NCI-H146 treated with DMSO at 0.1 percent for 48 hours (cell line): Measurements from ENCODE around the gene OR2B3.
"Not testable (repeated sequence)": the region's sequence is repeated elsewhere in the genome, so short reads cannot be mapped to it uniquely, and the experiment has no call there.

Experiments used
- DNase-seq: peaks from one replicate; lab custom pipeline; 2025; ENCODE audit not compliant: unreplicated experiment; lab: John Stamatoyannopoulos, UW

The OR2B3 gene

GRCh38 chr6:29087213-29087612 lies at the start of gene OR2B3:
Gene OR2B3 (minus strand): TSS chr6:29087313. CDS start chr6:29087248, 65 bp downstream.
- DNase-seq: no peak

DNA sequence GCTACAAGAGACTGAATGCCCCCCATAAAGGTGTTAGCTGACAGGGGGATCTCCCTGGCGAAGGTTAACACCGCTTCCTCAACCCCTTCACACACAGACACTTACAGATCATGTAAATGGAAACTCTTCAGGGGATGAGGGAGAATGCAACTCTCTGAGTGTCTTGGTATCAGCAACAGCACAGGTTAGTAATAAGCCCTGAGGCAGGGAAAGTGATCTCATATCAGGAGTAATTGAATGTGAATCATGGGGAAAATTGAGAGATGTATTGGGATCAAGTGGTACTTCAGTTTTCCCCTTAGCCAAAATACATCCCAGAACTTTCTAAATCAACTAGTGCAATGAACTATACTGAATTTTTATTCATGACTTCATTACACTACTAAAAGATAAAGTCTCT lies 44.6 kb upstream of the OR2B3 start:
- no peak for DNase-seq

GRCh38 chr6:29130644-29131043 lies 43.5 kb upstream of the OR2B3 start:
- DNase-seq: no peak

- DNase-seq: no peak
Observed at GRCh38 chr6:29129326-29130012, 42.4 kb upstream of the OR2B3 start.

DNA sequence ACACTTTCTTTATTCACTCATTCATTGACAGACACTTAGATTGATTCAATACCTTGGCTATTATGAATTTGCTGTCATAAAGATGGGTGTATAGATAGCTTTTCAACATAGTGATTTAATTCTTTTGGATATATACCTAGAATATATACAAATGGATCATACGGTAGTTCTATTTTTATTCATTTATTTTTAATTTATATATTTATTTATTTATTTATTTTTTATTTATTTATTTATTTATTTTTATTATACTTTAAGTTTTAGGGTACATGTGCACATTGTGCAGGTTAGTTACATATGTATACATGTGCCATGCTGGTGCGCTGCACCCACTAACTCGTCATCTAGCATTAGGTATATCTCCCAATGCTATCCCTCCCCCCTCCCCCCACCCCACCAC lies 27.9 kb upstream of the OR2B3 start:
- DNase-seq: not testable (repeated sequence)

GRCh38 chr6:29112135-29112534 lies 25.0 kb upstream of the OR2B3 start:
- DNase-seq: no peak

GRCh38 chr6:29107758-29108157 lies 20.6 kb upstream of the OR2B3 start, which contains the start of gene OR2J3:
Gene OR2J3 (plus strand): TSS chr6:29108058. CDS start chr6:29111891, 3,833 bp downstream.
- DNase-seq: no peak

DNA sequence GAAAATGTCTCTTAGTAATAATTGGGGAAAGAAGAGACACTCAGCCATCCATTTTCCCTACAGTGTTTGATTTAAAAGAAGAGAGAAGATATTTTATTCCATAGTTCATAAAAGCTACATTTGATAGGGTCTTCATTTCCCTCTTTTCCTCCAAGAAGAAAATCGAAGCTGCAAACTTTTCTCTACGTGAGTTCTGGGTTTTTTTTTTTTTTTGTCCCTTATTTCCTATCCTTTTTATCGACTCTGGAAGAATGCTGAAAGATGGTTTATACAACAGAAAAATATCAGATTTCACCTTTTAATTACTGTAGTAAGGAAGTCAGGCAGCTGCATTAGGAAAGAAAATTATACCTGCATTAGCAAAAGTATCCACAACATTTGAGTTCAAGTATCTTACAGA lies 12.1 kb upstream of the OR2B3 start, which contains the start of gene OR2J1:
Gene OR2J1 (plus strand): TSS at position 301 of the 400 bp plus-strand sequence. CDS start 1,453 bp downstream, outside the sequence.
- no peak for DNase-seq

GRCh38 chr6:29097803-29098202 lies 10.7 kb upstream of the OR2B3 start:
- DNase-seq: no peak

DNA sequence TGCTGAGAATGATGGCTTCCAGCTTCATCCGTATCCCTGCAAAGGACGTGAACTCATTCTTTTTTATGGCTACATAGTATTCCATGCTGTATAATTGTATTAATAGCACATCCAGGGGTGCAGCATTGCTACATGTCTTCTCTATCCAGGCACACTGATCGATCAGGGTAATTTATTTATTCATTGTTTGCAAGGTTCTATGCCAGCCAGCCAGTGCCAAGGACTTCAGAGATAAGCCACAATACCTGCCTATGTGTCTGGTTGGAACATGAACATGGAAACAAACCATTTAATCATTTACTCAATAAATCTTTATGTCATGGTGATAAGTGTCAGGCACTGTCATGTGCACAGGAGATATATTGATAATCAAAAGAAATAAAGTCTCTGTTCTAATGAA lies 5.8 kb upstream of the OR2B3 start:
- no peak for DNase-seq

DNA sequence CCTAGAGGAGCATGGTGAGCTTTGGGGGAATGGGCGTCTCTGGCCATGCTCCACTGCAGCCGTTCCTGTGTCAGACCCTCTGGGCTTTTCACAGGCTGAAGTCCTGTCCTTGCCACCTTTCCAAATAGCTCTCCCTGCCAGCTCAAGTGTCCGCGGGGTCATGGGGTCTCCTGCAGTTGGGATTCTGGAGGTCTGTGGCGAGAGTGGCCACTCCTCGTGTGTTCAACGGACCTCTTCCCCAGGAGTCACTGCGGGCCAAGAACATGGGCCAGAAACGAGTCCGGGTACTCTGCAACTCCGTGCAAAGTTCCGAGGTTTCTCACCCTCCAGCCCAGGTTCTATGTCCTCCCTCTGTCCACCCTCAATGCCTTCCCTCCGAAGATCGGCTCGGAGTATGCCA lies 4.7 kb downstream of the OR2B3 start:
- DNase-seq: no peak

DNA sequence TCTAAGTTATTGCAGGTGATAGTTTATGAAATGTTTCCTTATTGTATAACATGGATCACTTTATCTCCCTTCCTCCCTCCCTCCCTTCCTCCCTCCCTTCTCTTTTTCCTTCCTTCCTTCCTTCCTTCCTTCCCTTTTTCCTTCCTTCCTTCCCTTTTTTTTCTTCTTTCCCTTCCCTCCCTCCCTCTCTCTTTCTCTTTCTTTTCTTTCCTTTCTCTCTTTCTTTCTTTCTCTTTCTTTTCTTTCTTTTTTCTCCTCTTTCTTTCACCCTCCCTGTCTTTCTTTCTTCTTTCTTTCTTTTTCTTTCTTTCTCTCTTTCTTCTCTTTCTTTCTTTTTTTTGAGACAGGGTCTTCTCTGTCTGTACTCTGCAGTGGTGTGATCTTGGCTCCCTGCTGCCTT lies 5.8 kb downstream of the OR2B3 start:
- no peak for DNase-seq

DNA sequence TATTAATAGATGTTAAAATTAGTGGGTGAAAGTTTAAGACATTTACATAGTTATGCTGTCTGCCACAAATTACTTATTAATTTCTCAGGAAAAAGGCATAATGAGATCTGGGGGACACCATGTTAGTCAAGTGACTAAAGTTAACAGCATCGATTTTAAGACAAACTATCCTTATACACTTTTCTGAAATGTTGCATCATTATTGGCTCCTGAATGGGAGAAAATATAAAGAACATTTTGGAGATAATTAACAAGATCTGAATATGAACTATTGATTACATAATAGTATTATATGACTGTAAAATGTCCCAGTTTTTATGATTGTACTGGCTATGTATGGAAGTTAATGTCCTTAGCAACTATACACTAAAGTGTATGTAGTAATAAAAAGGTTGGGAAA lies 7.9 kb downstream of the OR2B3 start:
- DNase-seq: no peak

DNA sequence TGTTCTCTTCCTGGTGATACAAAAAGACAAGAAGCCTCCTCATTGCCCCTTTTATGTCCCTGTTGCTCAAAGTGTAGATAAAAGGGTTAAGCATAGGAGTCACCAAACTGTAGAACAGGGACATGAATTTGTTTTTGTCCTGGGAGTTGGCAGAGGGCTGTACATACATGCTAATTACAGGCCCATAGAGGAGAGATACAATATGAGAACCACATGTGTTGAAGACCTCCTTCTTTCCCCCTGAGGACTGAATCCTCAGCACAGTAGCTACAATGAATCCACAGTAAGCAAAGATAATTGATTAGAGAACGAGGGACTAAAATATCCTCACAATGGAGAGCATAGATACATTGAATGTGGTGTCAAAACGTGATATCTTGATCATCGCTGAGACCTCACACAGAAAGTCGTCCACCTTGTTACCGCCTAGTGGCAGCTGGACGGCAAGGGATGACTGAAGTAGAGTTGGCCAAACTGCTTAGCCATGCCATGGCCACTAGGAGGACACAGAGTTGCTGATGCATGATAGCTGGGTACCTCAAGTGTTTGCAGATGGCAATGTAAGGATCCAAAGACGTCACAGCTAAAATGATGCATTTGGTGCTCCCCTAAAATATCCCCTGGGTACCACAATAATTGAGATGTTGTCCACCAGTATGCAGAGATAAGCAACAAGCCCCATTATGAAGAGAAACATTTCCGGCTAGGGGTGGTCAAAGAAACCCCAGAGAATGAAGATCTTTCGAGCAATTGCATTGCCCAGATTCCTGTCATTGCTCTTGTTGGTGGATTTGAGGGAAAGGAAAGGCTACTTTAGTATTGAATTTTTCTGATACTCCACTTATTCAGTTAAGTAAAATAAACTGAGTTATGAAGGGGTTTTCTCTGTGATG lies 15.0 kb downstream of the OR2B3 start:
- no peak for DNase-seq

DNA sequence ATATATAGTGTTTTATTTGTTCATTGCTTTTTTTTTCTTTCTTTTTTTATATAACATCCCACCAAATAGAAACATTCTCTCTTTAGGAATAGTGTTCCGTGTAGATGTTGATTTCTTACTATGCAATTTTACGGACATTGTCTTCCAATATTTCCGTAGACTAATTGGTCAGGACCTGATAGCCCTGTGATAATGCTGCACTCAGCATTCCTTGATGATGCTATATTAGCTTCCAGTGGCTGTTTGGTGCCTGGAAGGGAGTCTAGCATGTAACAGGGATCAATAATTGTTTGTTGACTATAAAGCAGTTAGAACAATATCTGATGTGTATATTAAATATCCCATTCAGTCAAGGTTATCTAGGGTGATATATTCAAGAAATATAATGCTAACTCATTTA lies 35.4 kb downstream of the OR2B3 start:
- DNase-seq: no peak

DNA sequence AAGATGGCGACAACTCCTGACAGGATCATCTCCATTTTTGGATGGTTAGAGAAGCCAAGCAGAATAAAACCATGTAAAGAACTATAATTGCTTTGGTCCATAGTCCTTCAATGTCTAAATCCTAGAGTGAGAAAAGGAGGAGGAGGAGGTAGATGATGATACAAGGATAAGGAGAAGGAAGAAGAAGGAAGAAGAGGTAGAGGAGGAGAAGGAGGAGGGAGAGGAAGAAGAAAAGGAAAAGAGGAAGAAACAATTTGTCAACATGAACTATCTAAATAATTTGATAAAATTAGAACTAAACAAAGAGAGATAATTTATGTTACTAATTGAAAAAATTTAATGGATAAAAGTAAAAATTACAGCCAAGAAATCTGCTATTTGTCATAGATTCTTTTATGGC lies 42.0 kb downstream of the OR2B3 start, which contains the start of gene OR2W1:
Gene OR2W1 (minus strand): TSS at position 101 of the 400 bp plus-strand sequence. CDS start 0 bp downstream, at position 101.
- no peak for DNase-seq
